GM12875 (cell line): ENCODE measurements around the gene SNHG17.
A peak's percentile ranks its signal among the peaks of the same experiment; 100 is the strongest.

ENCODE experiments used
- H3K4me3 ChIP-seq: one replicate; pipeline ENCODE4 v1.5.1; 2011; ENCODE audit warnings: low read depth, low read length, control low read depth
- TF ChIP-seq, protein P1 (sequence below): IDR thresholded peaks from 2 replicates; pipeline ENCODE4 v1.5.1; 2011; ENCODE audit warnings: low read depth, mild to moderate bottlenecking, control low read depth, inconsistent platforms, low read length, moderate library complexity, borderline replicate concordance; ENCODE audit not compliant: insufficient read depth

The SNHG17 gene

DNA sequence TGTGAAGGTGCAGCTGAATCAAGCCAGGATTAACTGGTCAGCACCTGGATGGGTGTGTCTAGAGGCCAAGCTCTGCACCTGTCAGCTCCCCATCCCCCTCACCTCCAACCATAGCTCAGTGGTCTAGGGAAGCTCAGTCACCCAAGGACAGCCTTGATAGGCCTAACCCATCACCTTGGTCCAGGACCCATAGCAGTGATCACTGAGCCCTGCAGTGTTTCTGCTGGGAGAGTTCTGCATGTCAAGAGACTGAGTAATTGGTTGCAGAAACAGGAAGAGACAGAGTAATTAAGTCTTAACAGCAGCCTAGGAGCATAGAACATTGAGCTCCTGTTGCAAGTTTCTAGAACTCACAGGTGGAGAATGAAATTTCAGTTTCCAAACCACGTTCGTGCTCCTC, 18.8 kb upstream of the SNHG17 start:
- no peak overlapping the region for H3K4me3 ChIP-seq
- TF ChIP-seq, protein P1, sequence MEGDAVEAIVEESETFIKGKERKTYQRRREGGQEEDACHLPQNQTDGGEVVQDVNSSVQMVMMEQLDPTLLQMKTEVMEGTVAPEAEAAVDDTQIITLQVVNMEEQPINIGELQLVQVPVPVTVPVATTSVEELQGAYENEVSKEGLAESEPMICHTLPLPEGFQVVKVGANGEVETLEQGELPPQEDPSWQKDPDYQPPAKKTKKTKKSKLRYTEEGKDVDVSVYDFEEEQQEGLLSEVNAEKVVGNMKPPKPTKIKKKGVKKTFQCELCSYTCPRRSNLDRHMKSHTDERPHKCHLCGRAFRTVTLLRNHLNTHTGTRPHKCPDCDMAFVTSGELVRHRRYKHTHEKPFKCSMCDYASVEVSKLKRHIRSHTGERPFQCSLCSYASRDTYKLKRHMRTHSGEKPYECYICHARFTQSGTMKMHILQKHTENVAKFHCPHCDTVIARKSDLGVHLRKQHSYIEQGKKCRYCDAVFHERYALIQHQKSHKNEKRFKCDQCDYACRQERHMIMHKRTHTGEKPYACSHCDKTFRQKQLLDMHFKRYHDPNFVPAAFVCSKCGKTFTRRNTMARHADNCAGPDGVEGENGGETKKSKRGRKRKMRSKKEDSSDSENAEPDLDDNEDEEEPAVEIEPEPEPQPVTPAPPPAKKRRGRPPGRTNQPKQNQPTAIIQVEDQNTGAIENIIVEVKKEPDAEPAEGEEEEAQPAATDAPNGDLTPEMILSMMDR = no peak

DNA sequence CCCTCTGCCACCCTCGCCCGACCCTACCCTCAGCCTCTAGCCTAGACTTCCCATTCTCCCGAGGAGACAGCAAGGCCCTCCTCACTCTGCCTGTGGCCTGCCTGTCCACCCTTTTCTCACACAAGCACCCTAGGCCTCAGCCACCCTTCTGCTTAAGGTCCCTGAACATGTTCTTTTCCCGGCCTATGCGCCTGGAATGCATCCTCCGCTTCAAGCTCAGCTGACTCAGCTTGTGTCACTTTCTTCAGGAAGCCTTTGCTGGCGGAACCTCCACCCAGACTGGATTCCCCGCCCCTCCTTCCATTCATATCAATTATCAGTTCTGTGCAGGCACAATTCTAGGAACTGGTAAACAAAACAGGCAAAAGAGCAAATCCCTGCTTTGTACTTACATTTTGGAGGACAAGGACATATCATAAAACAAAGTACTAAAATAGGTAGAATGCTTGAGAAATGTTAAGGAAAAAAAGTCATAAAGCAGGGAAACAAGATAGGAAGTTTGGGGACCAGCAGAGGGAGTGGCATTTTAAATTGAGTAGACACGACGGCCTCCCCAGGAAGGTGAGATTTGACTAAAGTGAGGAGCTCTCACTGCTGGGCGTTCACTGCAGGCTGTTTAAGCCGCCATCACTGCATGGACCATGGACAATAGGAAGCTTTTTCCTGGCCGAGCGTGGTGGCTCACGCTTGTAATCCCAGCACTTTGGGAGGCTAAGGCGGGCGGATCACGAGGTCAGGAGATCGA, 17.9 kb upstream of the SNHG17 start:
- no peak overlapping the region for H3K4me3 ChIP-seq
- TF ChIP-seq, protein P1 = no peak

DNA sequence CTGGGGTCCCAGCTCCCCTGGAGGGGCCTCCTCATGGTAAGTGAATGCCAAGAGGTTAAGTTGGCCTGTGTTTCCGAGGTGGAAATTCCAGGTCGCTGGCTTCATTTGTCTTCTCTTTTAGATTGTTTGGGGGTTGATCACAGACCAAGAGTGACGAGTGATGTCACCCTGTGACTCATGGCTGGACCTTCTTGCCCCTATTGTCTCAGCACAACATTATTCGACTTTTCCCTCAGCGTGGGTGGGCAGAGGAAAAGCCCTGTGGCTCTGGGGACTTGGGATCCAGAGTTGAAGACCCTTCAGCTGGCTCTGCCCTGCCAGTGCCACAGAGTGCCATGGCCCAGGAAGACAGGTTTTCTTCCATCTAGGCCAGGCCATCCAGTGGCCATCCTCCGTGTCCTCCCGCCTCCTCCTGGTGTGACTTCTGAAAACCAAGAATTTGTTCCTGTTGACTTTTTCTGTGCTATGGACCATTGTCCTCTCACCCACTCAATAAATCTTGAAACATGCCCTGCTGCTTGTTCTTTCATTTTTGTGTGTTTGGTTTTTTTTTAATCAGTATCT, 15.4 kb upstream of the SNHG17 start:
- no peak overlapping the region for H3K4me3 ChIP-seq
- TF ChIP-seq, protein P1 = no peak

DNA sequence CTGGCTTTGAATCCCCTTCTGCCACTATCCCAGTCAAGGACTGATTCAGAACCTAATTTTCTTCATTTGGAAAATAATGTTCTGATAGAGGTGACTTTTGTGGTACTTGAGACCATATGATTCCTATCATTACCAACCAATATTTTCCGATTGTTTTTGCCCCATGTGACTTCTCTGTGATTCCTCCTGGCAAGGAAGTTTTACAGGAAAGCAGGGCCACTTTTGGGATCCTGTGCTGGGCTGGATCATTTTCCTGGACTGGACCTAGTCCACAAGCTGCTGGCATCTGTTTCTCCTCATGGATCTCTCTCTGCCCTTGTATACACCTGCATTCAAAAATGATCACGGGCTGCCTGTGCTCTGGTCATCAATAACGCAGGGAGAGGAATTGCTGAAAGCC, 13.9 kb upstream of the SNHG17 start:
- no peak overlapping the region for H3K4me3 ChIP-seq
- TF ChIP-seq, protein P1 = no peak

DNA sequence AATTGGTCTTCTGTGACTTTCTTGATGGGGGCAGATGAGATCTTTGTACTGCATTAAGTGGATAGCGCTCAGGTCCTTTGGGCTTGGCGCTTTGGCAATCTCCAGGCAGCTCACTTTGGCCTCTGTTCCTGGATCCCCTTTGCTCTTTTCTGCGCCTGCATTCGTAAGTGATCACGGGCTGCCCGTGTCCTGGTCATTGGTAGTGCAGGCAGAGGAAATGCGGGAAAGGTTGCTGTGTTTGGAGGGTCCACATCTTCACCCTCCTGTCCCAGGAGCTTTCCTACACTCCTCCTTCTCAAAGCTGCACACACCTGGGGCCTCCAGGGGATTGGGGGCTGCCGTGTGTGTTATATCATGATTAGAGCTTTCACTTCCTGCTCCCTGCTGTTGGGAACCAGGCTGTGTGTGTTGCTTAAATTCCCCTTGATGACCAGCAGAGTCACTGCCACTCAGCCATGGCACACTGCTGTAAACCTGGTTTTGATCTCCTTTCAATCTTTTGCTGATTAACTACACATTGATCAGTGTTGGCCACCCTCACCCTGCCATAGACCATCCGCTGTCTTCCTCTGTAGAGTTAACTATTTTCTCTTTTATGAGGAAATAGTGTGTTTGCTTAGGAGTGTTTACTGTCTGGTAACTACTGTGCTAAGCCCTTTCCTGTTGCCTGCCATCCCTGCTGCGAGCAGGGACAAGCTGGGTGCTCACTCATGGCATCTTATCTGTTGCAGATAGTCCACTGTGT, 13.0 kb upstream of the SNHG17 start:
- TF ChIP-seq, protein P1 = no peak

DNA sequence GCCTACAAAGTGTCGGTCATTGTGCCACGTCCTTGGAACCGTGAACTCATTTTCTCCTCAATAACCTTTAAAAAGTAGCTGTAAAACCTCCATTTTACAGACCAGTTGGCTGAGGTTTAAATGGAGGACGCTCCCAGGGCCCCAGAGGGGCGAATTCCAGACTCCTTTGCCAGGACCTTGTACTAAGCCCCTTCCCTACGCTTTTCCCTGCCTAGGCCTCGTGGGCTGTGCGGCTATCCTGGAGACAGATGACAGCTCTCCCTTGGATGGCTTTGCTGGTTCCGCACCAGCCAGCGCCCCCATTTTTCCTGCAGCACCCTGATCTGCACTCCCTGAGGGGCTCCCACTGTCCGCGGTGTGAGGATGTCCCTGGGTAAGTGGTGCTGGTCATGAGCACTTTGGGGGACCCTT, 12.1 kb upstream of the SNHG17 start:
- TF ChIP-seq, protein P1 = no peak

More for the DNA sequence above, 13.0 kb upstream of the SNHG17 start:
- H3K4me3 ChIP-seq = peak overlapping the region; percentile 5

More for the DNA sequence above, 12.1 kb upstream of the SNHG17 start:
- peak overlapping the region; percentile 70 for H3K4me3 ChIP-seq
